Measurements from ENCODE around the gene ATP10A.
"Not testable (repeated sequence)": the region's sequence is repeated elsewhere in the genome, so short reads cannot be mapped to it uniquely, and the experiment has no call there.

The ATP10A gene

GRCh38 chr15:25641361-25641760 lies 221.8 kb downstream of the ATP10A start:
- DNase-seq = no peak

DNA sequence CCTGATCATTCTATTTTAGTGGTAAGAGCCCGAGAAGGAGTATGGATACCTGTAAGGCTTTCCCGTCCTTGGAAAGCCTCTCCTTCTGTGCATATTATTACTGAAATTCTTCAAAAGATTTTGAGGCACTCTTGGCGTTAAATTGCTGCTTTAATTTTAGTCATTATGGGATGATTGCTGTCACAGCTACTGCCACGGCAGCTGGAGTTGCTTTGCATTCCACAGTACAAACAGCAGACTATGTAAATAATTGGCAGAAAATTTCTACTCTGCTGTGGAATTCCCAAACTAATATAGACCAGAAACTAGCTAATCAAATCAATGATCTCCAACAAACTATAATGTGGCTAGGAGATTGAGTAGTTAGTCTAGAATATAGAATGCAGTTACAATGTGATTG lies 222.2 kb downstream of the ATP10A start:
- not testable (repeated sequence) for DNase-seq

DNA sequence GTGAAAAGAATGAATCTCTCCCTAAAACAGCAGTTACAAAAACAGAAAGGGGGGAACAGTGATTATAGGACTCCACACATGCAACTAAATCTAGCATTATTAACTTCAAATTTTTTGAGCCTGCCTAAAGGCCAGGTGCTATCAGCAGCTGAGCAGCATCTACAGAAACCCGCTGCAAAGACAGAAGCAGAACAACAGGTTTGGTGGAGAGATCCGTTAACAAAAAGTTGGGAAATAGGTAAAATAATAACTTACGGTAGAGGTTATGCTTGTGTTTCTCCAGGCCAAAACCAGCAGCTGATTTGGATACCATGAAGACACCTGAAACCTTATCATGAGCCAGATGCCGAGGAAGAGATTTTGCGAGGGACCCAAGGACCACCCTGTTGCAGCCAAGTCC lies 222.7 kb downstream of the ATP10A start:
- DNase-seq = no peak

- not testable (repeated sequence) for DNase-seq
These were observed 226.6 kb downstream of the ATP10A start for GRCh38 chr15:25636486-25636885.

GRCh38 chr15:25635191-25635590 lies 227.9 kb downstream of the ATP10A start:
- no peak for DNase-seq

GRCh38 chr15:25633862-25634261 lies 229.3 kb downstream of the ATP10A start:
- no peak for DNase-seq

DNA sequence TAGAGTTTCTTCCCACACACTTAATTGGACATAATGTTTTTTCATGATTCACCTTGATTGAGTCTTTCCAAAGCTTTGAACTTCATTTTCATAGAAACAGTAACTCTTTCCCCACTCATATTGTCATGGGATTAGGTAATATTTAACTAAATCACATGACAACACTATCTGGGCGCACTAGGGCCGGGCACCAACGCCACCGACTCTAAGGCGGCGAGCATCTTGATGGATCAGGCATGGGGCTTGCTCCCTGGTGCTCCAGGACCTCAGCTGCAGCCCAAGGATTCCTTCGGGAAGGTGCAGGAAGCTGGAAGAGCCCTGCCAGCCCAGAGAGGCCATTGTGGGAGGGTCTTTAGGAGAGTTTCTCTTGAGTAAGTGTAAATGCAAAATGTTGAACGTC lies 231.2 kb downstream of the ATP10A start:
- no peak for DNase-seq

All from stimulated activated naive CD4-positive, alpha-beta T cell (primary cell).